GM18511 (cell line): ENCODE measurements around the gene CASKIN1.
"Not testable (repeated sequence)": the region's sequence is repeated elsewhere in the genome, so short reads cannot be mapped to it uniquely, and the experiment has no call there.

ENCODE experiments used
- ATAC-seq: cut with Tn5 transposase; IDR thresholded peaks from one replicate; pipeline ENCODE4 v1.9.1; 2021; ENCODE audit warnings: mild to moderate bottlenecking, moderate library complexity; ENCODE audit not compliant: unreplicated experiment

The CASKIN1 gene

DNA sequence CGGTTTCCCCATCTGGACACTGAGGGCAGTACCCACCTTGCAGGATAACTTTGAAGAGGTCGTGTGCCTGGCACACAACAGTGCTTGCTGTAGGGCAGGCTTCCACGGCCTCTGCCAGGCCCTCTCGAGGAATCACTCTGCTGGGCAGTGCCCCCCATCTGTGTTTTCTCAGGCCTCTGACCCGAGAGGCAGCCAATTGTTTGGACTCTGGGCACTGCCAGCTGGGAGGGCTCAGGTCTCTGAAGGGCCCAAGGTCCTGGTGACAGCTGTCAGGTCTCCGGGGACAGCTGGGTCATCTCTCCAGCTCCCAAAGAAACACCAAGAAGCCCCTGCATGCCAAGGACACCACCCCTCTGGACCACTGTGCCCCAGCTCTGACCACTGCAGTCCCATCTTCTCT, 49.0 kb downstream of the CASKIN1 start:
- no peak for ATAC-seq

- ATAC-seq = no peak
These were observed 50.6 kb downstream of the CASKIN1 start for GRCh38 chr16:2145843-2146242.

DNA sequence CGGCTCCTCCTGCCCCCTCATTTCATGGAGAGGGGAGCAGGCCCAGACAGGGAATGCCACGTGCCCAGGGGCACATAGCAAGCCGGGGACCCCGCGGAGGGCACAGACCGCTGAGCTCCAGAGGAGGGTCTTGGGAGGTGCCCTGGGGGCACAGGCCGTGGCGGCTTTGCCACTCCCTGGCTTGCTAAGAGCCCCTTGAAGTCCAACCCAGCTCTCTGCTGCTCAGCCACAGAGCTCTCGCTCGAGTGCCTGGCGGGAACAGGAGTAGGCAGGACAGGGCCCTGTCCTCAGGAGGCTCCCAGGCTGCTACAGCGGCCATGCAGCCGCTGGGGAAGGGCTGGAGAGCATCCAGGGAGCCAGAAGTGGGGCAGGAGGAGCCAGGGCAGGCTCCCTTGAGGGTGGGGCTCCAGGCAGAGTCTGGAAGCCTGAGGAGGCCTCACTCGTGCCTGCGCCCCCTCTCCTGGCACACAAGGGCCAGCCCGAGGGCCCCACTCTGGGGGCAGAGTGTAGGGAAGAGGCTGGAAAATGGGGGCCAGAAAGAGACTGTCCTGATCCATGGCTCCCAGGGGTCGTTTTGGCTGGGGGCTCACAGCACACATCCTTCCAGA, 52.4 kb downstream of the CASKIN1 start:
- no peak for ATAC-seq

GRCh38 chr16:2142942-2143877, 53.2 kb downstream of the CASKIN1 start:
- no peak for ATAC-seq

GRCh38 chr16:2135770-2136490, 60.5 kb downstream of the CASKIN1 start, which contains the start of gene PKD1:
Gene PKD1, minus strand, starts transcription at chr16:2135898. Its CDS starts 209 bp downstream, at chr16:2135689.
- not testable (repeated sequence) for ATAC-seq

DNA sequence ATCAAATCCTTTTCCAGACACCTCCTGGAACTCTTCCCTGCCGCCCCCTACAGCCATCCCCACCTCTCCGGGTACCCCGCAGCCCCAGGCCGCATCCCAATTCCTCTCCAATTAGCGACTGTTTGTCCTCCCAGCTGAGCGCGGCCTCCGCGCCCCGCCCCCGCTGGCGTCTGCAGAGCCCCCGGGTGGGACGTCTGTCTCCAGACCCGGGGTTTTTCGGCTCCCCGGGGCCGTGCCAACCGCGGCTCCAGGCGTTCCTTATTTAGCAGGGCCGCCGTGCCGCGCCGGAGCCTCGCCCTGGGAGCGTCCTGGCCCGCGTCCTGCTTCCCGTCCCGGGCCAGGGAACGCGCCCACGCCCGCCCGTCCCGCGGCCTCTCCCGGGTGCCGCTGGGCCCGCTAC, 61.3 kb downstream of the CASKIN1 start:
- ATAC-seq = not testable (repeated sequence)

- ATAC-seq = not testable (repeated sequence)
These were observed 62.6 kb downstream of the CASKIN1 start for GRCh38 chr16:2133797-2134196.

DNA sequence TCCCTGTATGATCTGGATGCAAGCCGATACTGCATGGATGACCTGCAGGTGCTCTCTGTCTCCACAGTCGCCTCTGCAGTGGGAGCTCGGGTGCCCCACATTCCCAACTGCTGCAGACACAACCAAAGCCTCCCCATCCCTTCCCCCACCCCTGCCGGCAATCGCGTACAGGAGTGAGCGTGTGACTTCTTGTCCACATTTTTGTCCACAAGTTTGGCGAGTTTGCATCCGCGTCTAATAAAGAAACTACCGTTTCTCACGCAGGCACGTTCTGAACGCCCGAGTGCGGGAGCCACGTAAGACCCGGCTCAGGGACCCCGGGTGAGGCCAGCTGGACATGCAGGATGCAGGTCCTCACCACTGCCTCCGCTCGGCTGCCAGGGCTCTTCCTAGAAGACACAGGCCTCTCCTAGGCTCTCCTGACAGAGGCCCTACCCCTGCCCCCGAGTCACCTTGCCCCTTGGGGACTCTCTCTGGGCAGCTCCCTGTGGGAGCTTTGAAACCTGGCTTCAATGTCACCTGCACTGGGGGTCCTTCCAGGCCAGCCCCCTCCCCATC, 66.4 kb downstream of the CASKIN1 start:
- ATAC-seq = not testable (repeated sequence)

- not testable (repeated sequence) for ATAC-seq
These were observed 67.2 kb downstream of the CASKIN1 start for GRCh38 chr16:2129251-2129650.

DNA sequence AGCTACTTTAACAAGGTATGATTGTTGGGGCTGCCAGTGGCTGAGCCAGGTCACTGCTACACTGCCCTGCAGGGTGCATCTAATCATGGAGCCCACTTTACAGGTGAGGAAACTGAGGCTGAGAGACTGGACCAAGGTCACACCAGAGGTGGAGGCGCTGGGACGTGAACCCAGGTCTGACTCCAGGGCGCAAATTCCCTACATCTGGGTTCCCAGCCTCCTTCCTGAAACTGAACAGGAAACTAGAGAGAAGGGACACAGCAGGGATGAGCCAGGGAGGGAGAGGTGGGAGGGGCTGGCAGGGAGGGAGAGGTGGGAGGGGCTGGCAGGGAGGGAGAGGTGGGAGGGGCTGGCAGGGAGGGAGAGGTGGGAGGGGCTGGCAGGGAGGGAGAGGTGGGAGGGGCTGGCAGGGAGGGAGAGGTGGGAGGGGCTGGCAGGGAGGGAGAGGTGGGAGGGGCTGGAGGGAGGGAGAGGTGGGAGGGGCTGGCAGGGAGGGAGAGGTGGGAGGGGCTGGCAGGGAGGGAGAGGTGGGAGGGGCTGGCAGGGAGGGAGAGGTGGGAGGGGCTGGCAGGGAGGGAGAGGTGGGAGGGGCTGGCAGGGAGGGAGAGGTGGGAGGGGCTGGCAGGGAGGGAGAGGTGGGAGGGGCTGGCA, 68.7 kb downstream of the CASKIN1 start:
- not testable (repeated sequence) for ATAC-seq
